Posterior cingulate gyrus (tissue), 11 donors: ENCODE results near the gene CCR6.
A peak's percentile ranks its signal among the peaks of the same experiment; 100 is the strongest.

Experiments
- DNase-seq, 10 donors: peaks; one replicate each; pipeline versions ENCODE4 v3.0.0 to v3.0.0-alpha.2; 2020 to 2021; ENCODE audit warnings: mixed read lengths in 3 of 10
- intact Hi-C: fragments of 100-400 bp; cut with DNase I; formaldehyde crosslinking; loops from one replicate; pipeline ENCODE4 v1.15.1; 2023

The CCR6 gene

GRCh38 chr6:167097770-167098169 lies 25.1 kb upstream of the CCR6 start:
- intact Hi-C loops: no loop called here
- DNase-seq: no peak

GRCh38 chr6:167098825-167099225 lies 24.1 kb upstream of the CCR6 start:
- intact Hi-C loops: no loop called here
- DNase-seq: no peak

- DNase-seq: no peak
- intact Hi-C loops: no loop called here
Observed at GRCh38 chr6:167099707-167100106, 23.2 kb upstream of the CCR6 start.

- intact Hi-C loops: no loop called here
- DNase-seq: no peak
Observed at GRCh38 chr6:167100241-167100674, 22.6 kb upstream of the CCR6 start.

GRCh38 chr6:167102318-167102717 lies 20.6 kb upstream of the CCR6 start:
- intact Hi-C loops: no loop called here
- no peak for DNase-seq

- intact Hi-C loops: no loop called here
- no peak for DNase-seq
Observed at GRCh38 chr6:167103041-167103891, 19.6 kb upstream of the CCR6 start.

- DNase-seq: peak in 1 of 10 donors; percentile 55
- intact Hi-C loops: no loop called here
Observed at GRCh38 chr6:167104388-167104787, 18.5 kb upstream of the CCR6 start.

- intact Hi-C loops: no loop called here
- no peak for DNase-seq
Observed at GRCh38 chr6:167105060-167105459, 17.8 kb upstream of the CCR6 start.

GRCh38 chr6:167106406-167106805 lies 16.5 kb upstream of the CCR6 start:
- DNase-seq: no peak

GRCh38 chr6:167107787-167108186 lies 15.1 kb upstream of the CCR6 start:
- DNase-seq: no peak
- intact Hi-C loops: no loop called here

More at GRCh38 chr6:167106406-167106805, 16.5 kb upstream of the CCR6 start:
- intact Hi-C loops: no loop called here

GRCh38 chr6:167108278-167108677 lies 14.6 kb upstream of the CCR6 start:
- intact Hi-C loops: no loop called here
- DNase-seq: no peak

- DNase-seq: no peak
- intact Hi-C loops: no loop called here
Observed at GRCh38 chr6:167109651-167110050, 13.2 kb upstream of the CCR6 start.

- intact Hi-C loops: no loop called here
- no peak for DNase-seq
Observed at GRCh38 chr6:167111597-167111996, 11.3 kb upstream of the CCR6 start.

- peak in 1 of 10 donors; percentile 37 for DNase-seq
- intact Hi-C loops: no loop called here
Observed at GRCh38 chr6:167112421-167112820, 10.5 kb upstream of the CCR6 start.

- peak in 1 of 10 donors; percentile 45 for DNase-seq
- intact Hi-C loops: no loop called here
Observed at GRCh38 chr6:167113047-167113754, 9.7 kb upstream of the CCR6 start.

GRCh38 chr6:167113935-167114910 lies 8.7 kb upstream of the CCR6 start:
- DNase-seq: peak in 2 of 10 donors; percentile 15 to 18
- intact Hi-C loops: no loop called here

GRCh38 chr6:167115054-167115453 lies 7.8 kb upstream of the CCR6 start:
- intact Hi-C loops: no loop called here
- DNase-seq: no peak

GRCh38 chr6:167116109-167116837 lies 6.6 kb upstream of the CCR6 start:
- intact Hi-C loops: no loop called here
- no peak for DNase-seq

GRCh38 chr6:167116838-167117228 lies 6.1 kb upstream of the CCR6 start:
- intact Hi-C loops: no loop called here
- DNase-seq: peak in 1 of 10 donors; percentile 70

GRCh38 chr6:167118006-167118405 lies 4.9 kb upstream of the CCR6 start:
- no peak for DNase-seq
- intact Hi-C loops: no loop called here
